ENCODE data around the gene GPX3.

Gene GPX3

DNA sequence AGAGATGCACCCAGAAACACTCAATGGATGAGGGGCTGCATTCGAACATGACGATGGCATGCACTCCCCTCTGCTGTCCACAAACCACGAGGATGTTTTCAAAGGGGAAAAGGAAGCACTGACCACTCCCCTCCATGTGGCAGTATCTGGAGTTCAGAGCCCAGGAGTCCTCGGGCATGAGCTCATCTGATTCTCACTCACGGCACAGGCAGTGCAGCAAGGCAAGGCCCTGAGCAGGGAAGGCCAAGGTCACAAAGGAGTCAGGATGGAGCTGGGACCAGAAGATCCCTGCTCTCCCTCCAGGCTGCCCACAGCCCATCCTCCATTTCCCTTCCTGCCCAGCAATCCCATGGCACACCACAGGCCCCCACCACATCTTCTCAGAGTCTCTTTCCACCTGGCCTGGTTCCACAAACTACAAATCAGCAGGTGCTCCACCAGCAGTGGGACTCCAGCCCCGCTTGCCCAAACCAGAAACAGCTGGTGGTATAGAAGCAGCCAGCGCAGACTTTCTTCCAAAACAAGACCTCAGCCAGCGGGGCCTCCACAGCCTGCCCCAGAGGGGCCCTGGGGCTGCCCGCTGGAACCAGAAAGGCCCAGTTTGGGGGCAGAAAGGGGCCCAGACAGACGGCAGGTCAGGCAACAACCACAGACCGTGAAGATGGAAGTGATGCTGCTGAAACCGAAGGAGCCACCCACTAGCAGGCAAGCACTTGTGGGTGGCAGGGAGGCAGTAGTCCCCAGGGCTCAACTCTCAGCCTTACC, 48.2 kb downstream of the GPX3 start:
- H3K4me3 ChIP-seq (ENCODE audit: low read depth, low read length), result no peak overlapping the region
- TF ChIP-seq, protein P1, sequence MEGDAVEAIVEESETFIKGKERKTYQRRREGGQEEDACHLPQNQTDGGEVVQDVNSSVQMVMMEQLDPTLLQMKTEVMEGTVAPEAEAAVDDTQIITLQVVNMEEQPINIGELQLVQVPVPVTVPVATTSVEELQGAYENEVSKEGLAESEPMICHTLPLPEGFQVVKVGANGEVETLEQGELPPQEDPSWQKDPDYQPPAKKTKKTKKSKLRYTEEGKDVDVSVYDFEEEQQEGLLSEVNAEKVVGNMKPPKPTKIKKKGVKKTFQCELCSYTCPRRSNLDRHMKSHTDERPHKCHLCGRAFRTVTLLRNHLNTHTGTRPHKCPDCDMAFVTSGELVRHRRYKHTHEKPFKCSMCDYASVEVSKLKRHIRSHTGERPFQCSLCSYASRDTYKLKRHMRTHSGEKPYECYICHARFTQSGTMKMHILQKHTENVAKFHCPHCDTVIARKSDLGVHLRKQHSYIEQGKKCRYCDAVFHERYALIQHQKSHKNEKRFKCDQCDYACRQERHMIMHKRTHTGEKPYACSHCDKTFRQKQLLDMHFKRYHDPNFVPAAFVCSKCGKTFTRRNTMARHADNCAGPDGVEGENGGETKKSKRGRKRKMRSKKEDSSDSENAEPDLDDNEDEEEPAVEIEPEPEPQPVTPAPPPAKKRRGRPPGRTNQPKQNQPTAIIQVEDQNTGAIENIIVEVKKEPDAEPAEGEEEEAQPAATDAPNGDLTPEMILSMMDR (IDR thresholded peaks at IDR 0.05; ENCODE audit: control insufficient read depth, extremely low read depth, insufficient read depth), result no peak
- no peak for DNase-seq (ENCODE audit: low read depth)

DNA sequence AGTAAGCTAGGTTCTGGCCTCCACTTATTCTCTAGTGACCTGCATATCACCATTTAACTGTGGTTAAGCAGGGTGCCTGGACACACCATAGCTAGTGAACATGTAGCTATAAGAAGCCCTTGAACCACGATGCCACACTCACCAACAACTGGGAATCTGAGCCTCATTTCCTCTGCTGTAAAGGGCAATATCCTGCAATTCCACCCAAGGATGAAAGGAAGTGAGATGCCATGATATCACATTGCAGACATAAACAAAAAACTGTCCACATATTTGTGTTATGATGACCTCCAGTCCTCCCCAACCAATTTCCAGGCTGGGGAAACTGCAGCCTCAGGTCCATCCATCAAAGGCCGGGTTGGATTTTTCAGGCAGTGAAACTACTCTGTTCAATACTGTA, 50.1 kb downstream of the GPX3 start:
- TF ChIP-seq, protein P1 (IDR thresholded peaks at IDR 0.05; ENCODE audit: control insufficient read depth, extremely low read depth, insufficient read depth), result no peak
- no peak for DNase-seq (ENCODE audit: low read depth)
- no peak overlapping the region for H3K4me3 ChIP-seq (ENCODE audit: low read depth, low read length)

DNA sequence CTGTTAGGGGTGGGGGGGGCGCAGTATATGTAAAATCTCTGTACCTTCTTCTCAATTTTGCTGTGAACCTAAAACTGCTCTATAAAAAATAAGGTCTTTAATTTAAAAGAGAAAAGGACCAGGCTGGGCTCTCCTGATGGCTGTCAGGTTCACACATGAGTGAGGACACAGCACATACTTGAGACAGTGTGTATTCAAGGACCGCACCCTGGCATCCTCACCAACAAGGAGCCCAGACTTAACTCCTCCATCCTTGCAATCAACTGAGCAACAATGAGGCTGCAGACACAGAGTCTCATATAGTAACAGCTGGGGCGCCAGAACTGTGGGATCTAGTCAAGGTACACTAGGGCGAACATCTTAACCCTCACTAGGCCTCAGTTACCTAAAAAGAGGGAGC, 50.6 kb downstream of the GPX3 start:
- H3K4me3 ChIP-seq (ENCODE audit: low read depth, low read length), result no peak overlapping the region
- DNase-seq (ENCODE audit: low read depth), result no peak
- TF ChIP-seq, protein P1 (IDR thresholded peaks at IDR 0.05; ENCODE audit: control insufficient read depth, extremely low read depth, insufficient read depth), result no peak

DNA sequence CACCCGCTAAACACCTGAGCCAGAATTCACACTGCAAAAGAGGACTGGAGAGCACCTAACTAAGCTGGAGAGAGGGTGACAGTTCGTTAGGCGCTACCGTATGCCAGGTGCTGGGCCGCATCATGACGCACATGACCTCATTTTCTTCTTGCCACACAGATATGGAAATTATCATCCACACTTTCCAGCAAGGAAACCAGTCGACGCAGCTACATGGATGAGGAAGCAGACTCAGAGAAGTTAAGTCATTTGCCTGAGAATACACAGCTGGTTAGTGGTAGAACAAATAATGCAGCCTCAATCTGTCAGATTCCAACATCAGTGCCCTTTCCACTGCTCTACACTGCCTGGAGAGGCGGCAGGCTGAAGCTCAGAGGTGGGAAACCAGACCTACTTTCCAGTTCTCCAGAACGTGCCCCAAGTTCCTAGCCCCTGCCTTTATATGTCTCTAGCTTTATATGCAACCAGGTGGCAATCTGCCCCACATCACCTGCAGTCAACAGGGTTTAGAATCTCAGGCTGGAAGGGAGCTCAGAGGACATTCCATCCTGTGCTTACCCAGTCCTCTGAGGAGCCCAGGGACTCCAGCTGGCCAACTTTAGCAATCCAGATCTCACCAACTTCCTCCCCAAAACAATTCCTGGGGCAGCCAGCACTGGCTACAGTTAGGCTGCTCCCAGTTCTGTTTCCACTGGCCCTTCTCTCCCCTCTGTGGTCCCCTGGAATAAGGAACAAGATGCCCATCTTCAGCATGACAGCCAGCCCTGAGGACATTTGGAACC, 51.6 kb downstream of the GPX3 start:
- TF ChIP-seq, protein P1 (IDR thresholded peaks at IDR 0.05; ENCODE audit: control insufficient read depth, extremely low read depth, insufficient read depth), result no peak
- DNase-seq (ENCODE audit: low read depth), result no peak
- no peak overlapping the region for H3K4me3 ChIP-seq (ENCODE audit: low read depth, low read length)

DNA sequence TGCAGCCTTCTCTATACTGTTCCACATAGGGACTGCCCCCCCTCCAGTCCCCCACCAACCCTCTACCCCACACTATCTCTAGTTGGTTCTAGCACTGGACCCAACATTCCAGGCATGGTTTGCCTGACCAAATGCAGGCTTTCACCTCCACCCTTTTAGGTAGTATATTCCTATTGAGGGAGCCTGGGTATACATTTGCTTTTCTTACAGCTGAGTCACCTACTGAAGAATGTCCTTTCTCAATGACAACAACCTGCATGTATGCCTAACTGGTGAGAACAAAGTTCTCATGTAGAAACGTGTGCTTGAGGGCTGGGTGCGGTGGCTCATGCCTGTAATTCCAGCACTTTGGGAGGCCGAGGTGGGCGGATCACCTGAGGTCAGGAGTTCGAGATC, 52.2 kb downstream of the GPX3 start:
- TF ChIP-seq, protein P1 (IDR thresholded peaks at IDR 0.05; ENCODE audit: control insufficient read depth, extremely low read depth, insufficient read depth), result no peak
- H3K4me3 ChIP-seq (ENCODE audit: low read depth, low read length), result no peak overlapping the region
- DNase-seq (ENCODE audit: low read depth), result no peak

DNA sequence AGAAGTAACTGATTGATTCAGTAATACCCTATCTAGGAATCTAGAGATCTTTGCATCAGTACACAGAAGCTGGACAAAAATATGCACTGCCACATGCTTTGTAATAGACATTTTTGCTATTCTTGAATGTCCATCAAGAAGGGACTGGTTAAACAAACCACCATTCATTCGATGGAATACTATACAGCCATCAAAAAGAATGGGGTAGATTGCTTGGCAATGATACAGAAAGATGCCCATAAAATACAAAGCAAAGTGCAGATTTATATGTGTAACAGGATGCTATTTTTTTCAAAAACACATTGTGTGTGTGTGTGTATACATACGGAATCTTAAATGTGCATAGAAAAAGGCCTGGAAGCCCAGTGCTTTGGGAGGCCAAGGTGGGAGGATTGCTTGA, 52.9 kb downstream of the GPX3 start:
- TF ChIP-seq, protein P1 (IDR thresholded peaks at IDR 0.05; ENCODE audit: control insufficient read depth, extremely low read depth, insufficient read depth), result no peak
- no peak for DNase-seq (ENCODE audit: low read depth)

More for the DNA sequence above, 52.9 kb downstream of the GPX3 start:
- no peak overlapping the region for H3K4me3 ChIP-seq (ENCODE audit: low read depth, low read length)

Measured in LNCaP clone FGC (cell line).